Measurements from ENCODE around the gene SMG1. TPM values are rescaled to one million over a fixed set of nuclear protein-coding genes. Genes with fewer than 3 reads are reported as not detected.
"Not testable (repeated sequence)": the region's sequence is repeated elsewhere in the genome, so short reads cannot be mapped to it uniquely, and the experiment has no call there.

SMG1 gene
- total RNA-seq, 1 experiment from 2014 or later = 96.4 TPM

DNA sequence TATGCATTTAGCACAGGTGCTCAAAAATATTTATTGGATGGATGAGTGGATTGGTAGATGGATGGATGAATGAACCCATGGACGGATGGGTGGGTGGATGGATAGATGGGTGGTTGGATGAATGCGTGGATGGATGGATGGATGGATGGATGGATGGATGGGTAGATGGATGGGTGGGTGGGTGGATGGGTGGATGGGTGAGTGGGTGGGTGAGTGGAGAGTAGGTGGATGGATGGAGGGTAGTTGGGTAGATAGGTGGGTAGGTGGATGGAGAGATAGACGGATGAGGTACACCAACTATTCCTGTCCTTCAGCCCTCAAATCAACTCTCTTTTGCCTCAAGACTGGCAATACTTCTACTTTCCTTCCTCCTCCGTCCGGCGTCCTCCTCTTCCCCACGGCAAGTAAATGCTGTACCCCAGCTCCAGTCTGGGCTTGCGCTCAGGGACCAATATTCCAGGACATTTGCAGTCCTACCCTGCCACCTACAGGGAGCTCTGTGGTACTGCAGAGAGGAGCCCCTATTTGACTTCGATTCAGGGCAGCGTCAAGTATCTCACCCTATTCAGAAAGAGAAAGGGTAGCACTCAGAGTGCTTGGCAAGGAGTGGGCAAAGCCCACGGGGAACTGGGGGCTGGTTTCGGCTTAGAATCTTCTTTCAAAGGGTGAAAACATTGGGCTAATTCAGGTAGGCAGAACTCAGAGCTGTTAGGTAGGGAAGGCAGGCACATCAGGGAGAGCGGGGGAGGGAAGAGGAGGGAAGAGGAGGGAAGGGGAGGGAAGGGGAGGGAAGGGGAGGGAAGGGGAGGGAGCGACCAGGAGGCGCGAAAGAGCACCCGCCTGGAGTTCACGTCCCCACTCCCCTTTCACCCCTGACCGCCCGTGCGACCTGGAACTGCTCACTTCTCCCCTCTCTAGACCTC lies 166.3 kb downstream of the SMG1 start:
- H2BK15ac ChIP-seq (ENCODE audit: low read depth, low read length); H3K18ac ChIP-seq (ENCODE audit: insufficient read length, low read depth, low read length); H3K14ac ChIP-seq (ENCODE audit: insufficient read depth, low read length); H3K4me1 Mint-ChIP-seq; H3K27ac Mint-ChIP-seq; H3K9me3 Mint-ChIP-seq; H3K4ac ChIP-seq (ENCODE audit: low read depth, low read length); H3K23me2 ChIP-seq (ENCODE audit: insufficient read length, low read depth, low read length, poor library complexity, severe bottlenecking); H3K4me1 ChIP-seq (ENCODE audit: insufficient read depth, low read length); H3K27ac ChIP-seq (ENCODE audit: insufficient read length, low read depth, low read length); H3K79me1 ChIP-seq (ENCODE audit: insufficient read depth, low read depth, low read length, poor library complexity, severe bottlenecking); H3K36me3 Mint-ChIP-seq (ENCODE audit: insufficient read depth in 1 of 3, low read depth in 3 of 3); H2BK20ac ChIP-seq (ENCODE audit: low read depth, low read length, poor library complexity, severe bottlenecking); H3T11ph ChIP-seq (ENCODE audit: low read length); H3K9me3 ChIP-seq (ENCODE audit: control insufficient read depth, low read depth, low read length); DNase-seq; H3K56ac ChIP-seq (ENCODE audit: insufficient read length, low read depth, low read length); H4K8ac ChIP-seq (replicated peaks; ENCODE audit: insufficient read length, low read depth, low read length); H4K5ac ChIP-seq (ENCODE audit: insufficient read length, low read depth, low read length); H4K91ac ChIP-seq (ENCODE audit: insufficient read length, low read depth, low read length); H3K27me3 Mint-ChIP-seq (ENCODE audit: low read depth); H3K79me2 ChIP-seq (ENCODE audit: insufficient read depth, low read length); H2BK12ac ChIP-seq (ENCODE audit: insufficient read length, low read depth, low read length); H2BK5ac ChIP-seq (ENCODE audit: insufficient read length, low read length); H2AK5ac ChIP-seq (ENCODE audit: insufficient read length, low read length); H3K9ac ChIP-seq (ENCODE audit: extremely low read depth, insufficient read length, low read length); H4K20me1 ChIP-seq (ENCODE audit: control insufficient read depth, insufficient read depth, insufficient read length); H3K23ac ChIP-seq (ENCODE audit: insufficient read length, low read depth, low read length); H3K27me3 ChIP-seq (ENCODE audit: insufficient read depth, low read length); H3K4me2 ChIP-seq (ENCODE audit: insufficient read depth, insufficient read length, low read length); H2BK120ac ChIP-seq (ENCODE audit: low read depth, low read length, poor library complexity, severe bottlenecking); H2AFZ ChIP-seq (ENCODE audit: low read length): not testable (repeated sequence)
- H3K4me3 Mint-ChIP-seq = peak overlapping the region; percentile 56 to 66
- peak; percentile 70 for TF ChIP-seq CTCF (conservative IDR thresholded peaks at IDR 0.05)
- no CpG with 5 or more reads among the region's 21 CpGs for WGBS (ENCODE audit: extremely low coverage, insufficient read length, low lambda C conversion rate)

- not testable (repeated sequence) for H2BK20ac ChIP-seq (ENCODE audit: low read depth, low read length, poor library complexity, severe bottlenecking); DNase-seq; H3K9ac ChIP-seq (ENCODE audit: extremely low read depth, insufficient read length, low read length); H3K18ac ChIP-seq (ENCODE audit: insufficient read length, low read depth, low read length); H2BK5ac ChIP-seq (ENCODE audit: insufficient read length, low read length); H2BK15ac ChIP-seq (ENCODE audit: low read depth, low read length); H3T11ph ChIP-seq (ENCODE audit: low read length); H3K27me3 ChIP-seq (ENCODE audit: insufficient read depth, low read length); H3K4ac ChIP-seq (ENCODE audit: low read depth, low read length); H3K23ac ChIP-seq (ENCODE audit: insufficient read length, low read depth, low read length); H3K4me1 ChIP-seq (ENCODE audit: insufficient read depth, low read length); H2BK12ac ChIP-seq (ENCODE audit: insufficient read length, low read depth, low read length); H3K36me3 Mint-ChIP-seq (ENCODE audit: insufficient read depth in 1 of 3, low read depth in 3 of 3); H3K14ac ChIP-seq (ENCODE audit: insufficient read depth, low read length); H3K9me3 ChIP-seq (ENCODE audit: control insufficient read depth, low read depth, low read length); H2AK5ac ChIP-seq (ENCODE audit: insufficient read length, low read length); H3K9me3 Mint-ChIP-seq; H3K56ac ChIP-seq (ENCODE audit: insufficient read length, low read depth, low read length); H3K4me2 ChIP-seq (ENCODE audit: insufficient read depth, insufficient read length, low read length); H4K5ac ChIP-seq (ENCODE audit: insufficient read length, low read depth, low read length); H3K4me1 Mint-ChIP-seq; H4K91ac ChIP-seq (ENCODE audit: insufficient read length, low read depth, low read length); H2BK120ac ChIP-seq (ENCODE audit: low read depth, low read length, poor library complexity, severe bottlenecking); H3K27ac Mint-ChIP-seq; H3K27ac ChIP-seq (ENCODE audit: insufficient read length, low read depth, low read length); H4K8ac ChIP-seq (replicated peaks; ENCODE audit: insufficient read length, low read depth, low read length); H3K79me2 ChIP-seq (ENCODE audit: insufficient read depth, low read length); H3K23me2 ChIP-seq (ENCODE audit: insufficient read length, low read depth, low read length, poor library complexity, severe bottlenecking); H2AFZ ChIP-seq (ENCODE audit: low read length); H4K20me1 ChIP-seq (ENCODE audit: control insufficient read depth, insufficient read depth, insufficient read length); H3K27me3 Mint-ChIP-seq (ENCODE audit: low read depth); H3K79me1 ChIP-seq (ENCODE audit: insufficient read depth, low read depth, low read length, poor library complexity, severe bottlenecking); H3K4me3 Mint-ChIP-seq
- no CpG with 5 or more reads among the region's 10 CpGs for WGBS (ENCODE audit: extremely low coverage, insufficient read length, low lambda C conversion rate)
Measured at GRCh38 chr16:18757960-18758660, 168.1 kb downstream of the SMG1 start.
